Measurements from ENCODE around the gene ASCC2. TPM values are rescaled to one million over a fixed set of nuclear protein-coding genes. Genes with fewer than 3 reads are reported as not detected.

The ASCC2 gene
- total RNA-seq, 1 experiment from 2014 or later: 36.2 TPM

GRCh38 chr22:29782061-29782845 is 55.8 kb downstream of the ASCC2 start:
- Histone ChIP-seq H3K36me3 (no peaks in the 10 kb centered on the region; the same call in none of the 2 replicates), H3K4me3 (no peak overlapping the region), H3K9me3 (no peaks in the 10 kb centered on the region), H3K27me3 (no peaks in the 10 kb centered on the region)
- peak; percentile 76 for DNase-seq

- no peaks in the 10 kb centered on the region for H3K9me3 ChIP-seq
- no peak overlapping the region for H3K4me3 ChIP-seq
- H3K36me3 ChIP-seq: no peaks in the 10 kb centered on the region
- no peaks in the 10 kb centered on the region for H3K27me3 ChIP-seq
- DNase-seq: peak; percentile 78
Observed at GRCh38 chr22:29780748-29781676, 57.1 kb downstream of the ASCC2 start.

GRCh38 chr22:29780220-29780619 is 57.9 kb downstream of the ASCC2 start:
- H3K9me3 ChIP-seq: no peaks in the 10 kb centered on the region
- no peaks in the 10 kb centered on the region for H3K27me3 ChIP-seq
- H3K36me3 ChIP-seq: no peaks in the 10 kb centered on the region
- no peak overlapping the region for H3K4me3 ChIP-seq
- no peak for DNase-seq

DNA sequence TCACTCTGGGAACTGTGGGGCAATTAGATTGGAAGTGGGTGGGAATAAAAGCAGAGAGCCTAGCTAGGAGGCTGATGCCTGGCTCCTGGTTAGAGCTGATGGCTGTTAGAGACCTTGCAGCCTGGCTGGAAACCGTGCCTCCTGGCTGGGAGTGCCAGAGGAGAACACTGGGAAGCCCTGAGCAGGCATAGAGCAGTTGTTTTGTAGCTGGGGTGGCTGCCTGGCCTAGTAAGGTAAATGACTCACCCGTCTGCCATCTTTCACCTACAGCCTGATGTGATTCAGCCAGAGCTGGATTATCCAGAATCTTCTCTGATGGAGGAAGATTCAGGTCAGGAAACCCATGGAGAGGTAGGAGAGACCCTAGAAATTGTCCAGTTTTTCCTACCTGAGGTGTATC is 64.8 kb downstream of the ASCC2 start:
- Histone ChIP-seq H3K9me3 (no peaks in the 10 kb centered on the region), H3K36me3 (peaks cover 35% of the 10 kb centered on the region), H3K27me3 (no peaks in the 10 kb centered on the region), H3K4me3 (no peak overlapping the region)
- DNase-seq: peak; percentile 49

- H3K4me3 ChIP-seq: no peak overlapping the region
- no peaks in the 10 kb centered on the region for H3K9me3 ChIP-seq
- peak; percentile 82 for DNase-seq
- no peaks in the 10 kb centered on the region for H3K27me3 ChIP-seq
- H3K36me3 ChIP-seq: peaks cover 40% of the 10 kb centered on the region
Observed at GRCh38 chr22:29772170-29772641, 65.9 kb downstream of the ASCC2 start.

DNA sequence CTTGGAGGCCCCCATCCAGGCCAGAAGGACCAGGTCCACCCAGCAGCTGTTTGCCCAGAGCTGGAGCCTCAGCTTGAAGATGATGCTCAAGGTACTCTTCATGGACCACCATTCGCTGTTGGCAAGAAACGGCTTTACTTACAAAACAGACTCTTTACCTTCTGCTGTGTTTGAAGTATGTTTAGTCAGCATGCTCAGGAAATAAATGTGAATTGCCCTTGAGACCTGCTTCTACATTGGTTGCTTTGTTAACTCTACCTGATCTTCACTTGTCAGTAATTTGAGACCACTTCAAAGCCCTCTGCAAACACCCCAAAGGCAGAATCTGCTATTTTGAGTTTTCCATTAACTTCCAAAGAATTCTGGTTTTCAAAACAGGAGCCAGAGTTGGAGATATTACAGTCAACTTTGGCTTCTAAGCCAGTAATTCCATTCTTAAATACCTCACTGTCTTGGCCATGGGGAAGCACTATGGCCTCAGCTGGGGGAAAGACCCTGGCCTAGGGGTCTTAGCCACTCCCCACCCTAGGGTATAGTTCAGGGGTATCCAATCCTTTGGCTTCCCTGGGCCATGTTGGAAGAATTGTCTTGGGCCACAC is 68.3 kb downstream of the ASCC2 start:
- DNase-seq: no peak
- peaks cover 40% of the 10 kb centered on the region for H3K36me3 ChIP-seq
- H3K4me3 ChIP-seq: no peak overlapping the region
- H3K27me3 ChIP-seq: no peaks in the 10 kb centered on the region
- no peaks in the 10 kb centered on the region for H3K9me3 ChIP-seq

- DNase-seq: no peak
- Histone ChIP-seq H3K9me3 (no peaks in the 10 kb centered on the region), H3K4me3 (peak overlapping the region; percentile 99)
Observed at GRCh38 chr22:29768052-29768693, 69.9 kb downstream of the ASCC2 start.

DNA sequence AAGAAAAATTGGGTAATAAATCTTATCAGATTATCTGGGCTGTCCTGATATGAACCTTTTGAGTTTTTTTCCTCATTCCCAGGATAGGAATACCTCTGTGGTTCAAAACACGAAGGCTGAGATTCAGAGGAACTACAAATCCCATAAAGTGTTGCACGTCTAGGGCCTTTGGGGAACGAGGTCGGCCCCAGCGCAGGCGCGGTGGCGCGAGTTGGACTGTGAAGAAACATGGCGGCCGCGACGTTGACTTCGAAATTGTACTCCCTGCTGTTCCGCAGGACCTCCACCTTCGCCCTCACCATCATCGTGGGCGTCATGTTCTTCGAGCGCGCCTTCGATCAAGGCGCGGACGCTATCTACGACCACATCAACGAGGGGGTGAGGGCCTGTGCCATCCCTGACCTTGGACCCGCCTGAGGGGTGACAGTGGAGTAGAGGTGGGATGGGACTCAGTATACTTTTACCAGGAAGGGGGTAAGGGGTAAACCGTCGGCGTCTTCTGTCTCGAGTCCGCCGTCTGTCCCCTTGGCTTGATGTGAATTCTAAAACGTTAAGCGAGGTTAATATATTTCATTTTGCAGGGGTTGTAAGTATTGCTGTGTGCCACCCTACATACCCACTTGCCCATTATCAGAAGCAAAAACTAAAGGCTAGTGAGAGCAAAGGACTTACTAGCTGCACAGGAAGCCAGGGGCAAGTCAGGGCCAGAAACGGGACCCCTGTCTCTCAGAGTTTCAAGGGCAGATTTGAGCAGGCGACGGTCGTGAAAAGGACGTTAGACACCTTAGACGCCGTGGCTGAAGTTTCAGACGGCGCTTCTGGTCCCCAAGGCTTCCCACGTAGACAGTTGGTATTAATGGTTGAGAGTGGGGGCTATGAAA is 70.7 kb downstream of the ASCC2 start, which contains the start of gene UQCR10:
UQCR10 (plus strand) TSS at position 199 of the 881 bp plus-strand sequence; CDS start at position 229, 30 bp downstream.
- H3K9me3 ChIP-seq: no peaks in the 10 kb centered on the region
- DNase-seq: peak; percentile 89
- peaks cover 38% of the 10 kb centered on the region for H3K36me3 ChIP-seq
- peak within 1 kb of the TSS; percentile 99 for H3K4me3 ChIP-seq
- no peaks in the 10 kb centered on the region for H3K27me3 ChIP-seq

More at GRCh38 chr22:29768052-29768693, 69.9 kb downstream of the ASCC2 start:
- Histone ChIP-seq H3K36me3 (peaks cover 40% of the 10 kb centered on the region), H3K27me3 (no peaks in the 10 kb centered on the region)

GRCh38 chr22:29766632-29767170 is 71.4 kb downstream of the ASCC2 start, which contains the start of gene ZMAT5:
Gene ZMAT5, minus strand, starts transcription at chr22:29767007. Its CDS starts 18,463 bp downstream, at chr22:29748544.
- Histone ChIP-seq H3K27me3 (no peaks in the 10 kb centered on the region), H3K9me3 (no peaks in the 10 kb centered on the region), H3K4me3 (peak within 1 kb of the TSS; percentile 99), H3K36me3 (peaks cover 38% of the 10 kb centered on the region)
- peak; percentile 94 for DNase-seq

DNA sequence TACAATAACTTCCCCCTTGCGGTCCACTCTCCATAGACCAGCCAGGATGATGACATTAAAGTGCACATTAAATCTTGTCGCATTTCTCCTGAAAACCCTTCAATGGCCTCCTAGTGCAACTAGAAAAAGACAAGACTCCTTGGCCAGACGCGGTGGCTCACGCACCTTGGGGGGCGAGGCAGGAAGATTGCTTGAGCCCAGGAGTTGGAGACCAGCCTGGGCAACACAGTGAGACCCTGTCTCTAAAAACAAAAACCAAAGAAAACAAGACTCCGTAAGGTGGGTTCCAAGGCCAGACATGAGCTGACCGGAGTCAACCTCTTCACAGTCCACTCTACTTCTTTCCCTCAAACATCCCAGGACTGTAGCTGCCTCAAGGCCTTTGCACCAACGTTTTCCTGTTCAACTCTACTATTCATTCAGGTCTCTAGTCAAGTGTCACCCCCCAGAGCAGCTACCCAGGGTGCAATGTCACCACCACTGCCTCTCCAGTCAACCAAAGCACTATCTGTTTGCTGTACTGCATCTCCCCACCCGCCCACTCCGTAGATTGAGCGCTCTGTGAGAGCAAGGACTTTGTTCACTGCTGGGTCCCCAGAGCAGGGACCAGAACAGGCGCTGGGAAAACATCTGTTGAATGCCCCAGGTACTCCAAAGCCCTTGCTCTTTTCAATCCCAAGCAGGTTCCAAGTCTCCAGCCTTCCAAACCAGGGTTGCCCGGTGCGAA is 72.0 kb downstream of the ASCC2 start:
- DNase-seq: no peak
- no peaks in the 10 kb centered on the region for H3K27me3 ChIP-seq
- H3K36me3 ChIP-seq: peaks cover 33% of the 10 kb centered on the region
- no peaks in the 10 kb centered on the region for H3K9me3 ChIP-seq
- peak overlapping the region; percentile 99 for H3K4me3 ChIP-seq

DNA sequence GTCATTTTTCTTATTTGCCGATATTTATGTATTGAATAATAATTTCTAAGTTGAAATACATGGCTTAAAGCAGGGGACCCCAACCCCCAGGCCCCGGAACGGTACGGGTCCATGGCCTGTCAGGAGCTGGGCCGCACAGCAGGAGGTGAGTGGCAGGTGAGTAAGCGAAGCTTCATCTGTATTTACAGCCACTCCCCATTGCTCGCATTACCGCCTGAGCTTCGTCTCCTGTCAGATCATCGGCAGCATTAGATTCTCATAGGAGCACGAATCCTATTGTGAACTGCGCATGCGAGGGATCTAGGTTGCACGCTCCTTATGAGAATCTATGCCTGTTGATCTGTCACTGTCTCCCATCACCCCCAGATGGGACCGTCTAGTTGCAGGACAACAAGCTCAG is 75.8 kb downstream of the ASCC2 start:
- no peaks in the 10 kb centered on the region for H3K9me3 ChIP-seq
- no peaks in the 10 kb centered on the region for H3K36me3 ChIP-seq
- no peak for DNase-seq
- H3K4me3 ChIP-seq: no peak overlapping the region
- H3K27me3 ChIP-seq: no peaks in the 10 kb centered on the region

DNA sequence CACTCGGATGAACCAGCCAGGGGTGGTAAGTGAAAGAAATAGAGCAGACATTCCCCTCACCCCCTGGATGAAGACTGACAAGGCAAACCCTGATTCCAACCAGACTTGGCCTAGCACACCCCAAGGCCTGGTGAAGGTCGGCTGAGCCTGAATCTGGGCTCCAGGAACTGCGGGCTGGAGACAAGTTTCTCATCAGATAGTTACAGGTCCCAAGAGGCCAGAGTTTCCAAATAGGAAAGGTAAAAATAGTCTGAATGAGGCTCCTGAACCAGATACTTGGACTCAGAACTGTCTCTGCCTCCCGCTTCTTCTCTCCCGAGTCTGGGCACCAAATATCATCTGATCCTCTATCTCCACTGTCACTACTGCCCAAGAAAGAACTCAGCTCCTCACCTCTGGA is 79.1 kb downstream of the ASCC2 start:
- DNase-seq: no peak
- H3K36me3 ChIP-seq: no peaks in the 10 kb centered on the region
- H3K4me3 ChIP-seq: no peak overlapping the region
- H3K27me3 ChIP-seq: no peaks in the 10 kb centered on the region
- no peaks in the 10 kb centered on the region for H3K9me3 ChIP-seq

- DNase-seq: no peak
- no peaks in the 10 kb centered on the region for H3K36me3 ChIP-seq
Observed at GRCh38 chr22:29758068-29758622, 79.9 kb downstream of the ASCC2 start.

GRCh38 chr22:29757096-29757495 is 81.0 kb downstream of the ASCC2 start:
- H3K4me3 ChIP-seq: no peak overlapping the region
- DNase-seq: no peak
- H3K36me3 ChIP-seq: no peaks in the 10 kb centered on the region
- H3K27me3 ChIP-seq: no peaks in the 10 kb centered on the region
- H3K9me3 ChIP-seq: no peaks in the 10 kb centered on the region

More at GRCh38 chr22:29758068-29758622, 79.9 kb downstream of the ASCC2 start:
- H3K9me3 ChIP-seq: no peaks in the 10 kb centered on the region
- no peak overlapping the region for H3K4me3 ChIP-seq
- H3K27me3 ChIP-seq: no peaks in the 10 kb centered on the region
